HG03565 (cell line): ENCODE results near the gene CREB5.
A peak's percentile ranks its signal among the peaks of the same experiment; 100 is the strongest.

Source experiments
- ATAC-seq: cut with Tn5 transposase; IDR thresholded peaks from one replicate; pipeline ENCODE4 v1.9.1; 2021; ENCODE audit warnings: mild to moderate bottlenecking, moderate library complexity; ENCODE audit not compliant: unreplicated experiment

The CREB5 gene

DNA sequence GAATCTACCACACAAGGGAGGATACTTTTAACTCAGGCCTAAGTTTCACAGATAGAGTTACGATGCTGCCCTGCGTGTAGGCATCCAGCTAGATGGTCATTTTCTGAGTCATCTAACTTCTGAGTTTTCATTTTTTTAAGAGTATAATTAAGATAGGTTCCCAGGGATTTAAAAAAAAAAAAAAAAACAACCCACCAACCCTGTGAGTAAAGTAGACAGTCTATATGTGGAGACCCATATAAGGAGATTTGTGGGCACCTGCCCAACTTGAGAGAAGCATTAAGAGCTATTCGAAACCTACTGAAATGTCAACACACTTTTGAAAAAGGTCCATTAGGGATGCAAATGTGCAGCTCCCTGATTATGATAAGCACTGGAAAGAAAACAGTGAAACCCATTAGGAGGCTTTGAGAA is 288.5 kb downstream of the CREB5 start:
- ATAC-seq = no peak

DNA sequence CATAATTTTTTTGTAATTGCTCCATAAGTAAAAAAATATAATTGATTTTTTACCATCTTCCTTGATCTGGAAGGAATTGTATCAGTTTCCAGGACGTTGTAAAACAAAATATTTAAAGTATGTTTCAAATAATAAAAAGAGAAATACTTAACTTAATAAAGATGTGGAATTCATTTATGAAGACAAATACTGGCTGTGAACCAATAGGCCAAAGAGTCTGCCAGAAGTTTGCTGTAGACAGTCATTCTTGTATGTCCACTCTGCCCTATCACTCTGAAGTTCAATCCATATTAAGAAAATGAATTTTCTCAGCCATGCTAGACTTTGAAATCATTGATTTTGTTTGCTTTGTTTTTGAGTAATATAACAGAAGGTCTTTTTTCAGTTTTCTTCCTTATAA is 289.4 kb downstream of the CREB5 start:
- no peak for ATAC-seq

DNA sequence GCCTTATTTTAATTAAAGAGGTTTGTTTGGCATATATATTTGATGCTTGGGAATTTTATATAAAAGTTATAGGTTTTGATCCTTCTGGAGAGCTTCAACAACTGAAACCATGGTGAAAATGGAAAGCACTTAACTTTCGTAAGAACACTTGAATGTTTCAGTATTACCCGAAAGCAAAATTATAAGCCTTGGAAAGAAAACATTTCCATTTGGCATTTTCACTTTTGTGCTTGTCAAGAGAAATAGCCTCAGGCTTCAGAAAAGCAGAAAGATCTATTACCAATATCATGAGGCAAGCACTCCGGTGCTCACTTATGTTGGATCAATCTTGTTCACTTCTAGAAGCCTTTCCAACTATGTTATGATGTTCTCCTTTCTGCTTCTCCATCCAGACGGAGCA is 289.9 kb downstream of the CREB5 start:
- no peak for ATAC-seq

DNA sequence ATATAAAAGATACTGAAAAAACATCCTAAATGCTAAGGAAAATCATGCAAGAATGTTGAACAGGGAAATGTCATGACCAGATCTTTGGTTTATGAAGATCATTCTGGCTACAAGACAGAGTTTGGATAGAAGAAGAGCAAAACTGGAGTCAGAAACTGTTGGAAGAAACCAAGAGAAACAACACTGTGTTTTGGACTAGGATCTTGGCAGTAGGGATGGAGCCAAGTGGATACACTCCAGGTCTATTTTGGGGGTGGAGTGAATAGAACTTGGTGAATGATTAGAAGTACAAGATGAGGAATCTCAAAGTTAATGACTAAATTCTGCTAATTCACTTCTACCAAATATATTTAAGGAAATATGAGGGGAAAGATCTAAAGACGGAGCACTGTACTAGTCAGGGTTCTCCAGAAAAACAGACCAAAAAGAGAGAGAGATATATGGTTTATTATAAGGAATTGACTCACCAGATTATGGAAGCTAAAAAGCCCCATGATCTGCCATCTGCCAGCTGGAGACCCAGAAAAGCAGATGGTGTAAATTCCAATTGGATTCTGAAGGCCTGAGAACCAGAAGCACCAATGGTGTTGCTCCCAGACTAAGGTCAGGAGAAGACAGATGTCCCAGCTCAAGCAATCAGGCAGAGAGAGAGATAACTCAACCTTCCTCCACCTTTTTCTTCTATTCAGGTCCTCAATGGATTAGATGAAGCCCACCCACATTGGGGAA is 290.9 kb downstream of the CREB5 start:
- no peak for ATAC-seq

DNA sequence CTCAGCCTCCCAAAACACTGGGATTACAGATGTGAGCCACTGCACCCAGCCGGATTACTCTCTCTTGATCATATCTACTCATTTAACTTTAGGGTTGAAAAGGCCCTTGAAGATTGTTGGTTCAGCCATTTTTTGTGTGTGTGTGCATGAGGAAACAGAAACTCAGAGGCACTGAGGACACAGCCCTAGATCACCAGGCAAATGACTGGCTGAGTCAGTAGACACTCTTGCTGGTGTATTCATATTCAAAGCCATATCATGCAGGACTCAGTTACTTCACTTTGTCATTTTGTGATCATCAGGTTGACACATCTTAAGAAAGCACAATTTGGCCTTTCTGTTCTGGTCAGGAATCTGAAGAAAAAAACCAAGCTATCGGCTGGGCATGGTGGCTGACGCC is 292.4 kb downstream of the CREB5 start:
- ATAC-seq = no peak

DNA sequence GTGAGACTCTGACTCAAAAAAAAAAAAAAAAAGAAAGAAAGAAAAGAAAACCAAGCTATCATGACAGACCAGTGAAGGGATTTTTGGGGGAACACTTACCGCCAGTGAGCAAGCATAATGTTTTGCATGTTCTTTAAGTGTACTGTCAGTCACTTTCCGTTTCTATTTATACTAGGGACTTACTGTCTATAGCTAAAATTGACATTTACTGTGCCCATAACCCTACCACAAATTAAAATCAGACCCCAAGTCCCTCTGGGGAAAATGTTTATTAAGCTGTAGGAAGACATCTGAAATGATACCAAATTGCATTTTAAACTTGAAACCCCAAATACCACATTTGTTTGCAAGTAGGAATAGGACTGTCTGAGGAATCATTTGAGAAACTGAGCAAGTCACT is 293.0 kb downstream of the CREB5 start:
- ATAC-seq = peak; percentile 73

DNA sequence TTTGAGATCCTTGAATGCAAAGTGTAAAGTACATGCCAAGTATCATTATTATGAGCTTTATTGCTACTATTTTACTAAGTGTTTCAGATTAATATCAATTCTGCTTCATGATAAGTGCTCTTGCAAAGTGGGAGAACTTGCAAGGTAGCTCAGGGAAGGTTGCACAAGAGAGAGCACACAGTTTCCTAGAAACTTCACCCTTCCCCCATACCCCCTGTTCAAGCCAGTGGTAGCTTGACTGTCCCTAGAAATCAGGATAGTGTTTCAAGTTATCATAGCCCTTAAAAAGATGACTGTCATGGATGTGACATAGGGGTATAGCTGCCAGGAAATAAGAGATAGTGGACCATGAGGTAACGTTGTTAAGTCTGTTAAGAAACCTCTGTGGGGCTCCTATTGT is 294.3 kb downstream of the CREB5 start:
- no peak for ATAC-seq

DNA sequence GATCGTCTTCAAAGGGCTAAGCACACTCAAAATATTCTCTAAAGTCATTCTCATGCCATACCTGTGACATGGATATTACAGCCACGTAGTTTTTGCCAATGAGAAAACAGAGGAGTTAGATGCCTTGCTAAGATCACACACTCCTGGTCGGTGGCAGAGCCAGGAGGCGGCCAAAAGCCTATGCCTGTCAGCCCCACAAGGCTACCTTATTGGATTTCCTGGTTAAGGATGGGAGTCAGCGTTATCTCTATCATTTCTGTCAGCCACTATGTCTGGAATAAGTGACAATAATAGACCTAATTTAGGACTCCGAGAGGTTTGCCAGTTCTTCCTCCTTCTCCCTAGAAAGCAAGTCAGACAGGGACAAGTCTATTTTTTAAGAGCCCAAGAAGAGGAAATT is 295.0 kb downstream of the CREB5 start:
- no peak for ATAC-seq

DNA sequence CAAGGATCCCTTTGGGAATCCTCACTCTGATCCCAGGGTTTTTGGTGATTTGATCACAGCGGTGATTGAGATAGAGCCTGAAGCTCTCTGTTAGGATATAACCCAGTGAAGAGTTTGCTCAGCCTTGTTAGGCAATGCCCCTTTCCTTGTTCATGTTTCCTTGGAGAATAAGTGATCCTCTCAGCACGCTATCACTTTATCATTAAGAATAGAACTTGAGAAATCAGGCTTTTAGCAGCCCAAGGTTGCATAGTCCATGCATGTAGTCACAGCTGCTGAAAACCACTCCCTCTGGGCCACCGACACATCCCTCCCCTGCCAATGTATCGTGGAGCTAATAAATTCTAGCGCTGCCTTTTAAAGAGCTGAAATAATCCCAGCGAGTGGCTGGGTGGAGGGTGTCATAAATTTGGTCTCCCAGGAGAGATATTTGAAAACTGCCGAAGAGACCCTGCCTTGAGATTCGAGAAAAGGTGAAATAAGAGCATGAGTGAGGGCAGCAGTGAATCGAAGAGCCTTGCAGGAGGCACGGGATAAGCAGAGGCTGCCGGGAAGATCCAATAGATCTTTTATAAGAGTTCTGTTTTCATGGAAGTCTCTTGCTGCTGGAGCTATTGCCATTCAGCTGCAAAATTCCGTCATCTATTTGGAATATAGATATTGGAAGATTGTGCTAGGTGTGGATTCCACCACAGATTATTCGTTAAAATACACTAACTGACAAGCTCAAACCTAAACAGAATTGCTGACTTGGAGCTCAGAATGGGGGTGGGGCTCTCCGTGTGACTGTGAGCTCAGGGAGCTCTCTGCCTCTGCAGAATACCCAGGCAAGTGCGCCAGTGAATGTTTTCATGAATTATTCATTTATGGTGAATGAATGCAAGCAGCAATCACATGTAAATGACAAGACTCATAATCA is 296.0 kb downstream of the CREB5 start:
- ATAC-seq = no peak

DNA sequence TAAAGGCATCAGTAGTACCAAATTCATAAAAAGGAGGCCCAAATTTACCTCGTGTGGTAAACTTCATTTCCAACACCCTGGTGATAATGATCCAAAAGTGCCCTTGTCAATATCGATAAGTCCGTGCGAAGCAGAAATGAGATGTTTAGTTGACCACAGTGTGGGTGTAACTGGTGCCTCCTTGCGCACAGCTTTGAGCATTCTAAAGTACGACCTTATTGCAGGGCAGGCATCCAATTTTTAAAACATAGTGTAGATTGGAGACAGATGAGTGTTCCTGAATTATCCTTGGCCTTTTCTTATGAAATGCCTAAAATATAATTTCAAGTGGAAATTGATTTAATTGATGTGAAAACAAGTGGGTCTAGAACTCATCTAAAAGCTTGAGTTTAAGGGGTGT is 297.4 kb downstream of the CREB5 start:
- ATAC-seq = no peak

DNA sequence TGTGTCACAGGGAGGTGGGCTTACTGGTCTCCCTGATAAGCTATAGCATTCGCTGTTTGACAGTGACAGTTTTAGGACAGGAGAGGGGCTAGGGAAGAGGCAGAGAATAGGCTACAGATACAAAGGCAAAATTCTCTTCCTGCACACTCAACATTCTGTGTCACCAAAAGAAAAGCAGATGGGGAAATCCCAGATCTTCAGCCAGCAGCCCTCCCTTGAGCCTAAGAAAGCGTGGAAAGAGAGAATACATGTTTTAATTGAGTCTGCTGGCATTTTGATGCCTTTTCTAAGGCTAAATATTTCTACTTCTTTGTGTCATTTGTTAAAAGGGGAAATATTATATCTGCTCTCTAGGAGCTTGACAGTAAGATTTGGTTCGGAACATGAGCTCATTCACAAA is 298.8 kb downstream of the CREB5 start:
- ATAC-seq = no peak

DNA sequence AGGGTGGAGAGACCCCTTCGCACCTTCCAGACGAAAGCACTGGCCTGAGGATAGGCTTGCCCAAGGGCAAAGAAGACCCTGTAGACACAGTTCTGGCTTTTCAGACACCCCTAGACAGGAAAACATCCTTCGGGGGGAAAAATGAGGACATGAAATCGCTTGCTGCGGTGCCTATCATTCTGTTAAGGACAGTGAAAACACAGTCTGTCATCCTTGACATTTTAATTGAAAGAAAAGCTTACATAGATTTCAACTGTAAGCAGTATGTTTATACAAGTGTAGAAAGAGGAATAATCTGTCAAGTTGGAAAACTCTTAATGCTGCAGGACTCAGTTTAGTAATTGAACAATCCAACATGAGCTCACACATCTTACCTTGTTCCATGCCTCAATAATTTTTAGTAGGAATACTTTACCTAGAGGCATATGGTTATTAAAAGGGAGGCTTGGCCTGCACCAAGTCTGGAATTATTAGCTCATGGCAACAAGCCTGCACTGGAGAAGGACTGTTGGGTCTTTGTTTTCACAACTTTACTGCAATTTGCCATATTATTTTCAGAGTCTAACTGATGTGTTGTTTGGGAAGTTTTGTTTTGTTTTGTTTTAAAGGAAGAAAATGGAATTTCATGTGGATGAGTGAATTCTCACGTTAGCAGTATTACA is 302.3 kb downstream of the CREB5 start:
- no peak for ATAC-seq

DNA sequence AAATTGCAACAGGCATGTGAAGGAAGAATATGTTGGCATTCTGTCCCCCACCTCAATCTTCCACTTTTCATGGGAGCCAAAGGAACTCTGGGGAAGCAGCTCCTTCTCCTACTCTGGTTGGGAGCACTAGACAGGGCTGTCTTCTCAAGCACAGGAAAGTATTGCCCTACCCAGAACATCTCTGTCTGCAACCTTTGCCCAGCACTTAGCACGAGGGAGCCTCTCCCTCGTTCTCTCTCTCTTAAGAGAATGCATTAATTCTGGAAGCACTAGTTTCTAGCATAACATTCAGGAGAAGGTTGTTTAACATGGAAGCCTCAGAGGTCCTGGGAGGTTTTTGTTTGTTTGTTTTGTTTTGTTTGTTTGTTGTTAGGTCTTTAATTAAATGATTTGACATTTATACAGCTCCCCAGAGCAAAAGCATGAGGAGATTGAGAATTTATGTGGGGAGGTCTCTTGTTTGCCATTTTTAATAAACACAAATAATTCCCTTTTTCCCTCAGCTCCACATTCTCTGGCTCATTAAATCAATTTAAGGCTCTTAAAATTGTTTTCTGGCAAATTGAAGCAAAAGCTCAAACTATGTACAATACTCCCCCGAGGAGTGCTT is 305.2 kb downstream of the CREB5 start:
- no peak for ATAC-seq

DNA sequence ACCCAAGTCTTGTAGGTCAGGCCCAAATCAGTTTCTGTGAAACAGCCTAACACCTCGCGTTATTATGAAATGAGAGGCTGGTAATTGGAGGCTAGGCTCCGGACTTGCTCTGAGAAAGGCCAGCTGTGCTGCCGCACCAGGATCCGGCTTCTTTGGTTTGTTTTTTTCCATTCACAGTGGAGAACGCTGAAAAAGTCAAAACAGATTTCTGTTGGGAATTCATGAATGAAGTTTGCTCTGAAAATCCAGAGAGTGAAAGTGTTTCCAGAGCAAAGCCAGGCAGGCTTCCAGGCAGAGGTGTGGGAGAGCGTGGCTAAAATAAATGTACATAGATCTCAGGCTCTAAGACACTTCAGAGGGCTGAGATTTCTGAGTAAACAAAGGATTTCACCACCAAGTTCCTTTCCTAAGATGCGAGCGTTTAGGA is 305.8 kb downstream of the CREB5 start:
- ATAC-seq = no peak

DNA sequence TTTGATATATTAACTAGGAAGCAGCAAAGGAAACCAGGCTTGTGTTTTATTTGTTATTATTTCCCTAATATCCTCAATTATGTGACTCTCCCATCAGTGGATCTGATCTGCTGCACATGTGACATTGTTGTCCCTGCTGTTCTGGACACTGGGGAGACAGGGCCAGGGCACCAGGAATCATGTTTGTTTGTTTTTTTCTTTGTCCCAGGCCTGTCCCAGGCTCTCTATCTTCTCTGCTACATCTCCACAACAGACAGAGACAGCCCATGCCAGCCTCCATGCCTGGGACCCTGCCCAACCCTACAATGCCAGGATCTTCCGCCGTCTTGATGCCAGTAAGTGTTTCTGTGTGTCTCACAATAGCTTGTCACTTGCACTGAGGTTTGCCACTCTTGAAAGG is 306.2 kb downstream of the CREB5 start:
- ATAC-seq = no peak

DNA sequence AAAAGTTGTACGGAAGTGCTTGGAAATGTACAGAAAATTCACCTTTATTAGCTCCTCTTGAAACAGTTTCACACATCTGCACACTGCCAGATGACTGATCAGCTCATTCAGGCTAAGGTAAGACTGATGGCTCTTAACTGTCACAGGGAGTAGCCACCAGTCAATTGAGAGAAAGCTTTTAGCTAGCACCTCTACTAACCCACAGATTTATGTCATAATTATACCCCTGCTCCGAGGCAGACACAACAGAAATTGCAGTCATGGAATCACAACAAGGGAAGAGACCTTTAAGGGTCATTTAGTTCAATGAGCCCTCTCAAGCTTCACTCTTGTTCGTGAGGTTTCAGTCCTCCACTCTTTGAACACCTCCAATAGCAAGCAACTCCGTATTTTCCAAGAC is 310.4 kb downstream of the CREB5 start:
- ATAC-seq = no peak

DNA sequence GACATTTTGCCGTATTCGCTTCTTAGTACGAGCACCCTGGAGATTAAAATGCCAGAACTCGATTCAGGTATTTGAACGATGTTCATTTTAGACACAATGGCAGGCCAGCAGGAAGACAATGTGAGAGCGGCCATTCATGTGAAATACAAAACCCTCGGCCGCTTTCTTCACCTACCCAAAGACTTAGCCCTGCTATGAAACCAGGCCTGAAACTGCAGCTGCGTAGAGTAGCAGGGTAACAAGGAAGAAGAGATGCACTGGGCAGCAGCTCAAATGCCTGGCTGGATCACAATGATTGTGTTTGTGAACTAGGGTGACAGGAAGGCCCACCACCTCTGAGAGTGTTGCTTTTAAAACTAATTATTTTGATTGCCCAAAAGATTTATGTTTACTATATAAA is 311.0 kb downstream of the CREB5 start:
- no peak for ATAC-seq

DNA sequence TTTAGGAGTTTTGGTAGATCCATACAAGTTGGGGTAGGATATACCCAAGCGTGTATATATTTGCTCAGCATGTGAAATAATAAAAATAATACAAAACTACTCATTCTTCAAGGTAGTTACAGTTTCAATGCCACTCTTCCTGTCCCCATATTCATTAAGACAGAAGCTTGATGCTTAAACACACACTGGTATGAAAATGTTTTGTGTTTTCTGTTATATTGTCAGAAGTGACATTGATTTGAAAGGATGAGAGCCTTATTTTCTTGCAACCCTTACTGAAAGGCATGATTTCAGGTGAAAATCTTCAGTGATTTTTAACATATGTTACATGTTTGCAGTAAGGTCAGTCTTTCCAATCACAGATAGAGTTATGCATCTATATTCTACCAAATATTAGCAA is 312.2 kb downstream of the CREB5 start:
- no peak for ATAC-seq

DNA sequence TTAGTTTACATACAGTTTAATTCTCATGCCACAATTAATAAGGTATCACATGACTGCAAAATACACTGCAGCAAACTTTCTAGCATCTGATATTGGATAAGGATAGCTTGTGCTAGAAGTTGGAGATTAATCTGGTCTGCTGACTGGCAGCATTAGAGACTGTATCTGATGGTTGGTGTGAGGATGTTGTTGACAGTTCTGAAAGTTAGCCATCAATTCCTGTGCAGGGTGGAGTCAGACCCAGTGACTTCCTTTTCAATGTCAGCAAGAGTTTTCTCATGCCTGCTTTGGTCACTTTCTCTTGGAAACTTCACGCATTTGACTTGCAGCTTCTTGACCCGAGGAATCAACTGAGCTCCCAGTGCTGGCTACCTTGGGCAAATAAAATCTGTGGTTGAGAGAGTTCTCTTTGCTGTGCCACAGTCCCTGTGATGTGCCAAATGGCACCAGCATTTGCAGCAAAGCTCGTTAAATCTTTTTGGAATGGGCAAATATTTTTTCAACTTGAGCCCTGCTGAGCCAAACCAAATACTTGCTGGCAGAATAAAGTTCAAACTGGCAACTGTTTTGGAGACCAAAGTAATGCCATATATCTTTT is 312.8 kb downstream of the CREB5 start:
- no peak for ATAC-seq

DNA sequence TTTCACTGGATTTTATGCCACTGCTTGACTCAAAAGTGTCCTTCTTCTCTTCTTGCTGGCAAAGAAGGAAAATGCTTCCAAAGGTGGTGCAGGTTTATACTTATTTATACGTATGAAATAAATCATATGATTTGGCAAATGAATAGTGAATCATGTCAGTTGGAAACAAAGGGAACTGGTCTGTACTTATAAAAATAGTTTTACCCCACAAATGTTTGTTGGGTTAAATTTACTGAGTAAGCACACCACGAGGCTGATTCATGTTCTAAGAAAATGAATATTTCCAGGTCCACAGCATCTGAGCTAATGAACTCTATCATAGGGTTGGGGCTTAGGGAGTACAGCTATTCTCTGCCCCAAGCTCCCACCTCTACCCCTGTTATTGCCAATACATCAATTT is 313.6 kb downstream of the CREB5 start:
- ATAC-seq = no peak

DNA sequence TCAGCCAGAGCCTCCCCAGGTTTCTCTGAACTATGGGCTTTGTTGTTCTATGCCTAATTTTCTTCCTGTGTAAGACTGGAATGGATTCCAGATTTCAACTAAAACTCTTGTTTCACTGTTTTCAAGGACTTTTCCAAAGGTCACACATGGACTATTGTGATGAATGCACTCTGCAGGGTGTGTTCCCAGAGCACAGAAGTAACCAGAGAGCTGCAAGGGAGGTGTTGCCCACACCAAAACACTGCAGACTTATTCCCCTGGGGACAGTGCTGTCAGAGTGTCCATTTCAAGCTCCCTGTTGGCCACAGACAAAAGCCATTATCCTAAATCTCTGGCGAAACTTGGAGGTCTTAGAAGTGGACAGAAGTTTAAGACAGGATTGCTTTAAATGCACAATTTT is 314.2 kb downstream of the CREB5 start:
- no peak for ATAC-seq
